Measurements from ENCODE around the gene GPR137. TPM values are rescaled to one million over a fixed set of nuclear protein-coding genes. Genes with fewer than 3 reads are reported as not detected.

Gene GPR137
- polyA plus RNA-seq, 3 donors: 7.8 to 21.0 (median 9.3) TPM

DNA sequence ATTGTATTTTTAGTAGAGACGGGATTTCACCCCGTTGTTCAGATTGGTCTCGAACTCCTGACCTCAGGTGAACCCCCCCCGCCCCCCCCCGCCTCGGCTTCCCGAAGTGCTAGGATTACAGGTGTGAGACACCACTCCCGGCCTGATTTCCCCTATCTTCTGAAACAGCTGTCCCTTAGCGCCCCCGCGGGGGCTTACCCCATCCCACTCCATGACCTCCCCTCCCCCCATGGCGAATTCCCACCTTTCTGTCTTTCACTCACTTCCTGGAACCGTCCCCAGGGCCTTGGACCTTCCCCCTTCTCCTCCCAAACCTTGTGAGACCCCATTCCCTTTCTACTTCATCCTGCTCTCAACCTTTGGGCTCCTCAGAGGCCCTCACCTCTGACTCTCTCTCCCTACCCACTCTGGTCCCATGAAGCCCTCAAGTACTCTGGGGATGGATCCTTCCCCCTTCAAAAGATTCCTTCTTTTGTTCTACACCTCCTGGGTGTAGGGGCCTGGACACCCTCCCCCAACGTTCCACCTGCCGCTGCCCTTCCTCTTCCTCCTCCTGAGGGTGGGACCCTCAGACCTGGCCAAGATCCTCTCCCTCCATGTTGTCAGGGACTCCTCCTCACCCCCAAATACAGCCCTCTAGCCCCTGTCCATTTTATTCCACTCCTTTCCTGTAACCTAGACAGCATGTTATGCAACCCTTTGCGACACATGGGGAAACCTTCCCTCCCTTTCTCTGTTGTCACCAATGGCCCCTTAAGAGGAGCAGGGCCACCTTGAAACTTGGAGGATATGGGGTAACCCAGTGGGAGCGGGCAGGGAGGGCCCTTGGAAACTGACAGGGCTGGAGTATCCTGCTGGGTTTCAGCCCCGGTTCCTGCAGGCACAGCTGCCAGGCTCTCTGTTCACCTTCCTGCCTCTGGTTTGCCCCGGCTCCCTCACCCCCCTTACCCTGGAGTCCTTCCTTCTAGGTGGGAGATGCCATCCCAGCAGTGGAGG, 33.4 kb downstream of the GPR137 start:
- H3K36me3 Mint-ChIP-seq: peaks cover 35 to 51% of the 10 kb centered on the region in 2 donors
- TF ChIP-seq, protein P1, sequence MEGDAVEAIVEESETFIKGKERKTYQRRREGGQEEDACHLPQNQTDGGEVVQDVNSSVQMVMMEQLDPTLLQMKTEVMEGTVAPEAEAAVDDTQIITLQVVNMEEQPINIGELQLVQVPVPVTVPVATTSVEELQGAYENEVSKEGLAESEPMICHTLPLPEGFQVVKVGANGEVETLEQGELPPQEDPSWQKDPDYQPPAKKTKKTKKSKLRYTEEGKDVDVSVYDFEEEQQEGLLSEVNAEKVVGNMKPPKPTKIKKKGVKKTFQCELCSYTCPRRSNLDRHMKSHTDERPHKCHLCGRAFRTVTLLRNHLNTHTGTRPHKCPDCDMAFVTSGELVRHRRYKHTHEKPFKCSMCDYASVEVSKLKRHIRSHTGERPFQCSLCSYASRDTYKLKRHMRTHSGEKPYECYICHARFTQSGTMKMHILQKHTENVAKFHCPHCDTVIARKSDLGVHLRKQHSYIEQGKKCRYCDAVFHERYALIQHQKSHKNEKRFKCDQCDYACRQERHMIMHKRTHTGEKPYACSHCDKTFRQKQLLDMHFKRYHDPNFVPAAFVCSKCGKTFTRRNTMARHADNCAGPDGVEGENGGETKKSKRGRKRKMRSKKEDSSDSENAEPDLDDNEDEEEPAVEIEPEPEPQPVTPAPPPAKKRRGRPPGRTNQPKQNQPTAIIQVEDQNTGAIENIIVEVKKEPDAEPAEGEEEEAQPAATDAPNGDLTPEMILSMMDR (IDR thresholded peaks at IDR 0.05): no peak
- 5% methylated on average over 10 of the region's 19 CpGs for WGBS (ENCODE audit: insufficient coverage)
- Histone ChIP-seq H3K9ac (ENCODE audit: insufficient read depth, low read length, poor library complexity, severe bottlenecking) (peak overlapping the region; percentile 83), H3K4me1 (ENCODE audit: control insufficient read depth in 1 of 2, insufficient read depth in 2 of 2, low read length in 2 of 2) (peaks cover 28 to 43% of the 10 kb centered on the region in 2 donors), H3K27ac (ENCODE audit: low read depth in 1 of 2, low read length in 2 of 2) (peak overlapping the region; percentile 96 to 97), H3K36me3 (replicated peaks in 1 of 2; ENCODE audit: control insufficient read depth in 1 of 2, insufficient read depth in 2 of 2, low read length in 2 of 2) (peaks cover 40 to 53% of the 10 kb centered on the region in 2 donors), H3K27me3 (ENCODE audit: control insufficient read depth in 2 of 2, insufficient read depth in 2 of 2, low read length in 2 of 2) (no peaks in the 10 kb centered on the region), H3K9me3 (replicated peaks in 1 of 2; ENCODE audit: control insufficient read depth in 1 of 2, insufficient read depth in 1 of 2, low read length in 2 of 2) (no peaks in the 10 kb centered on the region), H3K4me3 (replicated peaks in 1 of 3; ENCODE audit: low read depth in 2 of 3, low read length in 3 of 3) (peak overlapping the region; percentile 51 to 93 (median 91)), H4K20me1 (ENCODE audit: insufficient read depth, low read length) (peaks cover 24% of the 10 kb centered on the region), H2AFZ (ENCODE audit: insufficient read depth, low read depth, low read length, poor library complexity, severe bottlenecking) (peak overlapping the region; percentile 82), H3K4me2 (replicated peaks; ENCODE audit: extremely low read depth, low read length, poor library complexity, severe bottlenecking) (peak overlapping the region; percentile 95), H3K79me2 (ENCODE audit: insufficient read depth, low read length) (peaks cover 4% of the 10 kb centered on the region)
- H3K27me3 Mint-ChIP-seq (ENCODE audit: low read depth in 3 of 3): peaks cover 0 to 1% (median 0%) of the 10 kb centered on the region in 3 donors
- H3K4me3 Mint-ChIP-seq: peak overlapping the region; percentile 88 to 94
- DNase-seq: peak; percentile 34 to 81 (median 78)
- H3K9me3 Mint-ChIP-seq: no peaks in the 10 kb centered on the region
- intact Hi-C loops (cut with micrococcal nuclease): loop anchor here (2.0 to 5.0 kb wide), 2 partner anchors 14 to 38 kb away; partner anchors contain the start of gene RPS6KA4 (in 2 of the 2)
- peak overlapping the region; percentile 96 to 99 (median 99) for H3K27ac Mint-ChIP-seq
- peaks cover 26% of the 10 kb centered on the region for H3K4me1 Mint-ChIP-seq

DNA sequence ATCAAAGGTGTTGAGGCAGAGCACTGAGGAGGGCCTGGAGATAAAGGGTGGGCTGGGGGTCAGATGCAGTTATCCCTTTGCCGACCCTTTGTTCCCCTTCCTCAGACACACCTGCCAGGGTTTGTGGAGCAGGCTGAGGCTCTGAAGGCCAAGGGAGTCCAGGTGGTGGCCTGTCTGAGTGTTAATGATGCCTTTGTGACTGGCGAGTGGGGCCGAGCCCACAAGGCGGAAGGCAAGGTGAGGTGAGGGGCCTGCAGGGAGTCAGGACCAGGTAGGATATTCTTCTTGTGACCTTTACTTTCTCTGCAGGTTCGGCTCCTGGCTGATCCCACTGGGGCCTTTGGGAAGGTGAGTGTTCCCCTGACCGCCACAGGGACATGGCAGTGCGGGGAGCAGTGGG, 34.9 kb downstream of the GPR137 start:
- no peak for DNase-seq
- Mint-ChIP-seq H3K36me3 (peaks cover 24 to 40% of the 10 kb centered on the region in 2 donors), H3K27ac (peak overlapping the region in 2 of 7 donors; percentile 68 to 79), H3K4me1 (peaks cover 26% of the 10 kb centered on the region), H3K4me3 (no peak overlapping the region), H3K9me3 (no peaks in the 10 kb centered on the region), H3K27me3 (ENCODE audit: low read depth in 3 of 3) (peaks cover 0 to 1% (median 0%) of the 10 kb centered on the region in 3 donors)
- TF ChIP-seq, protein P1 (IDR thresholded peaks at IDR 0.05): no peak
- WGBS (ENCODE audit: insufficient coverage): 100% methylated on average over 1 of the region's 7 CpGs
- Histone ChIP-seq H3K27me3 (ENCODE audit: control insufficient read depth in 2 of 2, insufficient read depth in 2 of 2, low read length in 2 of 2) (no peaks in the 10 kb centered on the region), H3K9me3 (replicated peaks in 1 of 2; ENCODE audit: control insufficient read depth in 1 of 2, insufficient read depth in 1 of 2, low read length in 2 of 2) (no peaks in the 10 kb centered on the region), H2AFZ (ENCODE audit: insufficient read depth, low read depth, low read length, poor library complexity, severe bottlenecking) (no peak overlapping the region), H3K79me2 (ENCODE audit: insufficient read depth, low read length) (peaks cover 4% of the 10 kb centered on the region), H4K20me1 (ENCODE audit: insufficient read depth, low read length) (peaks cover 10% of the 10 kb centered on the region), H3K36me3 (replicated peaks in 1 of 2; ENCODE audit: control insufficient read depth in 1 of 2, insufficient read depth in 2 of 2, low read length in 2 of 2) (peaks cover 25 to 38% of the 10 kb centered on the region in 2 donors), H3K9ac (ENCODE audit: insufficient read depth, low read length, poor library complexity, severe bottlenecking) (no peak overlapping the region), H3K4me2 (replicated peaks; ENCODE audit: extremely low read depth, low read length, poor library complexity, severe bottlenecking) (no peak overlapping the region), H3K4me3 (replicated peaks in 1 of 3; ENCODE audit: low read depth in 2 of 3, low read length in 3 of 3) (no peak overlapping the region), H3K4me1 (ENCODE audit: control insufficient read depth in 1 of 2, insufficient read depth in 2 of 2, low read length in 2 of 2) (peaks cover 28 to 40% of the 10 kb centered on the region in 2 donors), H3K27ac (ENCODE audit: low read depth in 1 of 2, low read length in 2 of 2) (no peak overlapping the region)
- intact Hi-C loops (cut with micrococcal nuclease): no loop called here
